Measurements from ENCODE around the gene GGT6.
"Not testable (repeated sequence)": the region's sequence is repeated elsewhere in the genome, so short reads cannot be mapped to it uniquely, and the experiment has no call there.

Gene GGT6

GRCh38 chr17:4580291-4580690 is 19.9 kb upstream of the GGT6 start:
- no peak for TF ChIP-seq EZH2phosphoT487 (IDR thresholded peaks at IDR 0.05; ENCODE audit: borderline replicate concordance)
- TF ChIP-seq CTCF (conservative IDR thresholded peaks at IDR 0.05; ENCODE audit: low read length), result no peak
- no peaks in the 10 kb centered on the region for H3F3A ChIP-seq (ENCODE audit: low read depth)
- no peak overlapping the region for H3K4me2 ChIP-seq (ENCODE audit: low read depth, low read length, poor library complexity, severe bottlenecking)
- H3K79me2 ChIP-seq (ENCODE audit: insufficient read depth, low read length), result no peaks in the 10 kb centered on the region
- no peaks in the 10 kb centered on the region for H3K4me1 ChIP-seq (ENCODE audit: insufficient read depth, low read length, poor library complexity, severe bottlenecking)
- H3K36me3 ChIP-seq (ENCODE audit: insufficient read depth, low read length), result no peaks in the 10 kb centered on the region
- no peak overlapping the region for H3K4me3 ChIP-seq (ENCODE audit: low read length, poor library complexity, severe bottlenecking)
- H4K20me1 ChIP-seq (ENCODE audit: insufficient read depth, low read length, poor library complexity, severe bottlenecking), result no peaks in the 10 kb centered on the region
- H3K27me3 ChIP-seq (ENCODE audit: insufficient read depth, low read length, poor library complexity, severe bottlenecking), result no peaks in the 10 kb centered on the region
- no peak overlapping the region for H2AFZ ChIP-seq (ENCODE audit: low read length)
- no peaks in the 10 kb centered on the region for H3K9me3 ChIP-seq (ENCODE audit: insufficient read depth, low read depth, low read length)
- H3K9ac ChIP-seq (ENCODE audit: low read depth, low read length, poor library complexity, severe bottlenecking), result no peak overlapping the region
- no peaks in the 10 kb centered on the region for H3K9me2 ChIP-seq (replicated peaks; ENCODE audit: low read depth, low read length)

DNA sequence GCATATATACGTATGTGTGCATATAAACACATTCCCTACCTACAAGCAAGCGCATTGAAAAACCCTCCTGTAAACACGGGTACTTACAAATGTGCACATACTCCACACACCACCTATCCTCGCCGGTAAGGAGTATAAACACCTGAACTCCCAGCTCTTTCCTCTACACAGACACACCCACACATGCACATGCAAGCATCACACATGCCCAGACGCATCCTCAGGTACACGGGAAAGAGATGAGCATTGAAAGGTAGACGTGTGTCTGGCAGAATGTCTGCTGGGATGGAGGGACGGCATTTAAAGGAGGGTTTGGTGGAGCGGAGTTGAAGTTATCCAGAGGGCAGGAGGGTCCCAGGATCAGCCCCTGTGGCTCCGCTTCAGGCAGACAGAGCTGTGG is 19.3 kb upstream of the GGT6 start:
- Histone ChIP-seq H3K27me3 (ENCODE audit: insufficient read depth, low read length, poor library complexity, severe bottlenecking) (no peaks in the 10 kb centered on the region), H2AFZ (ENCODE audit: low read length) (no peak overlapping the region), H3K4me3 (ENCODE audit: low read length, poor library complexity, severe bottlenecking) (no peak overlapping the region), H3K9me2 (replicated peaks; ENCODE audit: low read depth, low read length) (no peaks in the 10 kb centered on the region), H3K79me2 (ENCODE audit: insufficient read depth, low read length) (no peaks in the 10 kb centered on the region), H4K20me1 (ENCODE audit: insufficient read depth, low read length, poor library complexity, severe bottlenecking) (no peaks in the 10 kb centered on the region), H3K4me1 (ENCODE audit: insufficient read depth, low read length, poor library complexity, severe bottlenecking) (no peaks in the 10 kb centered on the region), H3K36me3 (ENCODE audit: insufficient read depth, low read length) (no peaks in the 10 kb centered on the region), H3F3A (ENCODE audit: low read depth) (no peaks in the 10 kb centered on the region), H3K9me3 (ENCODE audit: insufficient read depth, low read depth, low read length) (no peaks in the 10 kb centered on the region), H3K4me2 (ENCODE audit: low read depth, low read length, poor library complexity, severe bottlenecking) (no peak overlapping the region), H3K9ac (ENCODE audit: low read depth, low read length, poor library complexity, severe bottlenecking) (no peak overlapping the region)
- TF ChIP-seq EZH2phosphoT487 (IDR thresholded peaks at IDR 0.05; ENCODE audit: borderline replicate concordance) (no peak), CTCF (conservative IDR thresholded peaks at IDR 0.05; ENCODE audit: low read length) (no peak)

DNA sequence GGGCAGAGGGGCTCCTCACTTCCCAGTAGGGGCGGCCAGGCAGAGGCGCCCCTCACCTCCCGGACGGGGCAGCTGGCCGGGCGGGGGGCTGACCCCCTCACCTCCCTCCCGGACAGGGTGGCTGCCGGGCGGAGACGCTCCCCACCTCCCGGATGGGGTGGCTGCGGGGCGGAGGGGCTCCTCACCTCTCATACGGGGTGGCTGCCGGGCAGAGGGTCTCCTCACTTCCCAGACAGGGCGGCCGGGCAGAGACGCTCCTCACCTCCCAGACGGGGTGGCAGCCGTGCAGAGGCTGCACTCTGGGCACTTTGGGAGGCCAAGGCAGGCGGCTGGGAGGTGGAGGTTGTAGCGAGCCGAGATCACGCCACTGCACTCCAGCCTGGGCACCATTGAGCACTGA is 18.0 kb upstream of the GGT6 start:
- not testable (repeated sequence) for H3K9me2 ChIP-seq (replicated peaks; ENCODE audit: low read depth, low read length); H3K36me3 ChIP-seq (ENCODE audit: insufficient read depth, low read length); H3K9ac ChIP-seq (ENCODE audit: low read depth, low read length, poor library complexity, severe bottlenecking); H3K4me2 ChIP-seq (ENCODE audit: low read depth, low read length, poor library complexity, severe bottlenecking); H2AFZ ChIP-seq (ENCODE audit: low read length); H3K79me2 ChIP-seq (ENCODE audit: insufficient read depth, low read length); H3K9me3 ChIP-seq (ENCODE audit: insufficient read depth, low read depth, low read length); H4K20me1 ChIP-seq (ENCODE audit: insufficient read depth, low read length, poor library complexity, severe bottlenecking); H3K27me3 ChIP-seq (ENCODE audit: insufficient read depth, low read length, poor library complexity, severe bottlenecking); H3F3A ChIP-seq (ENCODE audit: low read depth); H3K4me3 ChIP-seq (ENCODE audit: low read length, poor library complexity, severe bottlenecking); H3K4me1 ChIP-seq (ENCODE audit: insufficient read depth, low read length, poor library complexity, severe bottlenecking)

DNA sequence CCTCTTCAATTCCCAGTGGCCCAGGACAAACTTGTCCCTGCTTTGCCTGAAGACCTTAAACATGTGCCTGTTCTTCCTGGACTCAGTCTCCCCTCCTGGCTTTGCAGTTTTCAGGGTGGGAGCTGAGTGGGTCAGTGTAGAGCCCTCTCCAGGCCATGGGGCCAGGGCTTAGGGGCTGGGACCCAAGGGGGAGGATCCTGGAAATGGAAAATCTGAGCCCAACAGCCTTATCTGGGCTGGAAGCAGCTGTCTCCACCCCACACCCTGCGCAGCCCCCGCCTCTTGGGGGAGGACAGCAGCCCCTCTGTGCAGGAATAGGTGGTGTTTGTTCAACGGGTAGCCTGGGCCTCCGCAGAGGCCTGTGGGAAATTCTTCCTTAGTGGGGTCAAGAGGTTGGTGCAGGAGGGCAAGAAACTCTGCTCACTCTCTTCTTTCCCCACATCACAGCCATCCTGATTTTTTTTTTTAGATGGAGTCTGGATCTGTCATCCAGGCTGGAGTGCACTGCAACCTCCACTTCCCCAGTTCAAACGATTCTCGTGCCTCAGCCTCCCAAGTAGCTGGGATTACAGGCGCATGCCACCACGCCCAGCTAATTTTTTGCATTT is 17.1 kb upstream of the GGT6 start:
- H4K20me1 ChIP-seq (ENCODE audit: insufficient read depth, low read length, poor library complexity, severe bottlenecking), result no peaks in the 10 kb centered on the region
- H2AFZ ChIP-seq (ENCODE audit: low read length), result no peak overlapping the region
- H3K4me1 ChIP-seq (ENCODE audit: insufficient read depth, low read length, poor library complexity, severe bottlenecking), result no peaks in the 10 kb centered on the region
- H3K36me3 ChIP-seq (ENCODE audit: insufficient read depth, low read length), result no peaks in the 10 kb centered on the region
- H3F3A ChIP-seq (ENCODE audit: low read depth), result no peaks in the 10 kb centered on the region
- no peaks in the 10 kb centered on the region for H3K79me2 ChIP-seq (ENCODE audit: insufficient read depth, low read length)
- H3K4me2 ChIP-seq (ENCODE audit: low read depth, low read length, poor library complexity, severe bottlenecking), result no peak overlapping the region
- H3K9me2 ChIP-seq (replicated peaks; ENCODE audit: low read depth, low read length), result no peaks in the 10 kb centered on the region
- no peak overlapping the region for H3K9ac ChIP-seq (ENCODE audit: low read depth, low read length, poor library complexity, severe bottlenecking)
- no peak overlapping the region for H3K4me3 ChIP-seq (ENCODE audit: low read length, poor library complexity, severe bottlenecking)
- no peaks in the 10 kb centered on the region for H3K27me3 ChIP-seq (ENCODE audit: insufficient read depth, low read length, poor library complexity, severe bottlenecking)
- no peaks in the 10 kb centered on the region for H3K9me3 ChIP-seq (ENCODE audit: insufficient read depth, low read depth, low read length)
- no peak for TF ChIP-seq CTCF (conservative IDR thresholded peaks at IDR 0.05; ENCODE audit: low read length)
- TF ChIP-seq EZH2phosphoT487 (IDR thresholded peaks at IDR 0.05; ENCODE audit: borderline replicate concordance), result no peak
